Endodermal cell (in vitro differentiated cells): Measurements from ENCODE around the gene HADHA. TPM values are rescaled to one million over a fixed set of nuclear protein-coding genes. Genes with fewer than 3 reads are reported as not detected.
A peak's percentile ranks its signal among the peaks of the same experiment; 100 is the strongest.

Experiments used
- DNase-seq: peaks from one replicate; pipeline ENCODE4 v3.0.0-alpha.2; 2017
- H3K27ac ChIP-seq: 2 replicates; pipeline ENCODE4 v1.5.1; 2013; ENCODE audit warnings: mild to moderate bottlenecking, low read depth, low read length, moderate library complexity
- H3K27me3 ChIP-seq: 2 replicates; pipeline ENCODE4 v1.6.1; 2013; ENCODE audit warnings: mild to moderate bottlenecking, low read length, moderate library complexity; ENCODE audit not compliant: insufficient read depth, control insufficient read depth, poor library complexity, severe bottlenecking
- H3K36me3 ChIP-seq: 2 replicates; pipeline ENCODE4 v1.7.0; 2013; ENCODE audit warnings: mild to moderate bottlenecking, low read length, moderate library complexity; ENCODE audit not compliant: control insufficient read depth, insufficient read depth
- H3K4me1 ChIP-seq: one replicate; pipeline ENCODE4 v1.7.0; 2013; ENCODE audit warnings: low read length; ENCODE audit not compliant: control insufficient read depth, insufficient read depth
- H3K4me3 ChIP-seq: 2 replicates; pipeline ENCODE4 v1.5.1; 2013; ENCODE audit warnings: mild to moderate bottlenecking, low read length, moderate library complexity
- H3K9ac ChIP-seq: 2 replicates; pipeline ENCODE4 v1.6.1; 2013; ENCODE audit warnings: mild to moderate bottlenecking, low read length, moderate library complexity; ENCODE audit not compliant: poor library complexity, severe bottlenecking; ENCODE audit errors: extremely low read depth
- H3K9me3 ChIP-seq: 2 replicates; pipeline ENCODE4 v1.6.1; 2013; ENCODE audit warnings: mild to moderate bottlenecking, low read length, moderate library complexity; ENCODE audit not compliant: control insufficient read depth
- H3K27ac Mint-ChIP-seq: 2 replicates; pipeline ENCODE4 v1.8.0; 2020; ENCODE audit warnings: mixed read lengths
- H3K27me3 Mint-ChIP-seq: 2 replicates; pipeline ENCODE4 v1.8.0; 2021; ENCODE audit warnings: mild to moderate bottlenecking, mixed read lengths; ENCODE audit not compliant: insufficient read depth
- H3K36me3 Mint-ChIP-seq: 2 replicates; pipeline ENCODE4 v1.8.0; 2020; ENCODE audit warnings: low read depth, mixed read lengths
- H3K4me1 Mint-ChIP-seq: 2 replicates; pipeline ENCODE4 v1.8.0; 2020; ENCODE audit warnings: mixed read lengths
- H3K4me3 Mint-ChIP-seq: 2 replicates; pipeline ENCODE4 v1.8.0; 2020; ENCODE audit warnings: mild to moderate bottlenecking, moderate library complexity, mixed read lengths
- H3K9me3 Mint-ChIP-seq: 2 replicates; pipeline ENCODE4 v1.8.0; 2020; ENCODE audit warnings: mild to moderate bottlenecking, mixed read lengths
- CTCF ChIP-seq: fragments of 200-600 bp; sonication (generic); conservative IDR thresholded peaks from 2 replicates; pipeline ENCODE4 v1.5.0; 2021; ENCODE audit warnings: antibody characterized with exemption, mild to moderate bottlenecking
- WGBS, 2 experiments: methylation state at CpG; one replicate each; pipeline versions ENCODE4 v1.1.5 to v1.1.7; 2013; ENCODE audit warnings: missing lambda C conversion rate in 2 of 2, mixed read lengths in 1 of 2; ENCODE audit not compliant: insufficient coverage in 1 of 2, insufficient read length in 1 of 2; 5-methylcytosine and 5-hydroxymethylcytosine counted together
- total RNA-seq, 2 donors: library from RNA; stranded (reverse); fragmentation: NEBNext Ultra II Directional in 1 of 2; extraction: Animal tissue kit (Norgen Biotek cat#: 25700) in 1 of 2; gene quantifications; 2 replicates in 1 of 2; 3 replicates in 1 of 2; pipeline ENCODE4 v1.2.1, GENCODE V29; 2021

Gene HADHA
- total RNA-seq, 2 donors from 2014 or later, result 83.8 to 86.7 TPM

- Histone ChIP-seq H3K9me3 (no peaks in the 10 kb centered on the region), H3K27ac (no peak overlapping the region), H3K27me3 (peaks cover 18% of the 10 kb centered on the region), H3K36me3 (no peaks in the 10 kb centered on the region), H3K9ac (no peak overlapping the region), H3K4me1 (no peaks in the 10 kb centered on the region), H3K4me3 (no peak overlapping the region)
- H3K9me3 Mint-ChIP-seq, result no peaks in the 10 kb centered on the region
- H3K4me1 Mint-ChIP-seq, result peaks cover 10% of the 10 kb centered on the region
- peaks cover 2% of the 10 kb centered on the region for H3K36me3 Mint-ChIP-seq
- peak overlapping the region; percentile 50 for H3K4me3 Mint-ChIP-seq
- H3K27ac Mint-ChIP-seq, result no peak overlapping the region
- no peak for TF ChIP-seq CTCF
- no peak for DNase-seq
- 93 to 99% methylated on average over 8 to 11 of the region's 11 CpGs for WGBS, 2 experiments
- peaks cover 62% of the 10 kb centered on the region for H3K27me3 Mint-ChIP-seq
These were observed 61.4 kb downstream of the HADHA start for GRCh38 chr2:26182887-26183630.

- 90 to 100% methylated on average over 2 to 5 of the region's 5 CpGs for WGBS, 2 experiments
- H3K27me3 ChIP-seq, result peaks cover 18% of the 10 kb centered on the region
These were observed 62.0 kb downstream of the HADHA start for GRCh38 chr2:26182441-26182840.

GRCh38 chr2:26179446-26179913, 65.0 kb downstream of the HADHA start:
- WGBS, 2 experiments, result 22 to 31% methylated on average over 4 to 12 of the region's 12 CpGs
- Mint-ChIP-seq H3K36me3 (no peaks in the 10 kb centered on the region), H3K4me3 (peak overlapping the region; percentile 66), H3K9me3 (no peaks in the 10 kb centered on the region), H3K27me3 (peaks cover 59% of the 10 kb centered on the region), H3K4me1 (peaks cover 6% of the 10 kb centered on the region), H3K27ac (no peak overlapping the region)
- Histone ChIP-seq H3K27me3 (peaks cover 20% of the 10 kb centered on the region), H3K9ac (no peak overlapping the region), H3K27ac (peak overlapping the region; percentile 68), H3K36me3 (no peaks in the 10 kb centered on the region), H3K9me3 (no peaks in the 10 kb centered on the region), H3K4me1 (no peaks in the 10 kb centered on the region), H3K4me3 (peak overlapping the region; percentile 68)
- DNase-seq, result peak; percentile 83
- TF ChIP-seq CTCF, result no peak

More at GRCh38 chr2:26182441-26182840, 62.0 kb downstream of the HADHA start:
- DNase-seq, result no peak
- H3K4me3 Mint-ChIP-seq, result no peak overlapping the region
- H3K36me3 Mint-ChIP-seq, result no peaks in the 10 kb centered on the region
- no peak for TF ChIP-seq CTCF
- H3K4me1 Mint-ChIP-seq, result peaks cover 8% of the 10 kb centered on the region
- Histone ChIP-seq H3K27ac (no peak overlapping the region), H3K4me1 (no peaks in the 10 kb centered on the region), H3K9me3 (no peaks in the 10 kb centered on the region), H3K9ac (no peak overlapping the region), H3K36me3 (no peaks in the 10 kb centered on the region), H3K4me3 (no peak overlapping the region)
- H3K27me3 Mint-ChIP-seq, result peaks cover 62% of the 10 kb centered on the region
- no peaks in the 10 kb centered on the region for H3K9me3 Mint-ChIP-seq
- H3K27ac Mint-ChIP-seq, result no peak overlapping the region
